Hepatic stellate cell (primary cell): ENCODE data around the gene ARHGAP35.
"Not testable (repeated sequence)": the region's sequence is repeated elsewhere in the genome, so short reads cannot be mapped to it uniquely, and the experiment has no call there.

Source experiments
- DNase-seq: peaks from one replicate; pipeline ENCODE4 v3.0.0; 2011; ENCODE audit warnings: low spot score

The ARHGAP35 gene

GRCh38 chr19:46844067-46844489 is 16.7 kb upstream of the ARHGAP35 start:
- DNase-seq = no peak

DNA sequence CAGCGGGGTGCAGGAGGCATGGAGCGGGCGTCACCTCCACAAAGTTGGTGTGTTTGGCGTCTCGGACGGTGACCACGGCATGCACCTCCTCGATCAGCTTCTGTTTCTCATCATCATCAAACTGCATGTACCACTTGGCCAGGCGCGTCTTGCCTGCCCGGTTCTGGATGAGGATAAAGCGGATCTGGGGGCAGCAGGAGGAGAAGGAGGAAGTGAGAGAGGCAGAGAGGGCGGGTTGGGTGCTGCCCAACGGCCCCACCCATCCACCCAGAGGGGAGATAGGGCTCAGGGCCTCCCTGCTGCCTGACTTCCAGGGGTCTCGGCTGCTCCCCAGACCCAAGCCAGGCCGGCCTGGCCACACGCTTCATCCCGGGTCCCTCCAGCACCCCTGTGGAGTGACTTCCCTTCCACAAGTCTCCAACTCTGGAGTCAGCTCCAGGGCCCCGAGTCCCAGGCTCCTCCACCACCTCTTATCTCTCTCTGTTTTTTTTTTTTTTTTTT is 14.8 kb upstream of the ARHGAP35 start:
- no peak for DNase-seq

DNA sequence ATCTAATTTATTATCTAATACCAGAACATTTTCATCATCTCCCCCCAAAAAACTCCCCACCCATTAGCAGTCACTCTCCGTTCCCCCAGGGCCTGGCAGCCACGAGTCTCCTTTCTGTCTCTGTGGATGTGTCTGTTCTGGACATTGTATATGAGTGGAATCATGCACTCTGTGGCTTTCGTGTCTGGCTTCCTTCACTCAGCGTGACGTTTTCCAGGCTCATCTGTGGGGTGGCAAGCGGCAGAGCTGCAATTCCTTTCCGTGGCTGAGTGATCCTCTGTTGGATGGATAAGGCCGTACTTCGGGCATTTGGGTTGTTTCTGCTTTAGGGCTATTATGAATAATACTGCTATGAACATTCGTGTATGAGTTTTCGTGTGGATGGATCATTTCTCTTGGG is 13.3 kb upstream of the ARHGAP35 start:
- DNase-seq = no peak

GRCh38 chr19:46848389-46848788 is 12.4 kb upstream of the ARHGAP35 start:
- DNase-seq = no peak

GRCh38 chr19:46849610-46850009 is 11.2 kb upstream of the ARHGAP35 start:
- DNase-seq = no peak

GRCh38 chr19:46850228-46851203 is 10.3 kb upstream of the ARHGAP35 start, which contains the start of gene AP2S1:
Gene AP2S1, minus strand, starts transcription at chr19:46850846. Its CDS starts 80 bp downstream, at chr19:46850766.
- DNase-seq = peak; percentile 96

- DNase-seq = no peak
These were observed 8.0 kb upstream of the ARHGAP35 start for GRCh38 chr19:46852830-46853229.

- DNase-seq = not testable (repeated sequence)
These were observed 6.1 kb upstream of the ARHGAP35 start for GRCh38 chr19:46854698-46855097.

DNA sequence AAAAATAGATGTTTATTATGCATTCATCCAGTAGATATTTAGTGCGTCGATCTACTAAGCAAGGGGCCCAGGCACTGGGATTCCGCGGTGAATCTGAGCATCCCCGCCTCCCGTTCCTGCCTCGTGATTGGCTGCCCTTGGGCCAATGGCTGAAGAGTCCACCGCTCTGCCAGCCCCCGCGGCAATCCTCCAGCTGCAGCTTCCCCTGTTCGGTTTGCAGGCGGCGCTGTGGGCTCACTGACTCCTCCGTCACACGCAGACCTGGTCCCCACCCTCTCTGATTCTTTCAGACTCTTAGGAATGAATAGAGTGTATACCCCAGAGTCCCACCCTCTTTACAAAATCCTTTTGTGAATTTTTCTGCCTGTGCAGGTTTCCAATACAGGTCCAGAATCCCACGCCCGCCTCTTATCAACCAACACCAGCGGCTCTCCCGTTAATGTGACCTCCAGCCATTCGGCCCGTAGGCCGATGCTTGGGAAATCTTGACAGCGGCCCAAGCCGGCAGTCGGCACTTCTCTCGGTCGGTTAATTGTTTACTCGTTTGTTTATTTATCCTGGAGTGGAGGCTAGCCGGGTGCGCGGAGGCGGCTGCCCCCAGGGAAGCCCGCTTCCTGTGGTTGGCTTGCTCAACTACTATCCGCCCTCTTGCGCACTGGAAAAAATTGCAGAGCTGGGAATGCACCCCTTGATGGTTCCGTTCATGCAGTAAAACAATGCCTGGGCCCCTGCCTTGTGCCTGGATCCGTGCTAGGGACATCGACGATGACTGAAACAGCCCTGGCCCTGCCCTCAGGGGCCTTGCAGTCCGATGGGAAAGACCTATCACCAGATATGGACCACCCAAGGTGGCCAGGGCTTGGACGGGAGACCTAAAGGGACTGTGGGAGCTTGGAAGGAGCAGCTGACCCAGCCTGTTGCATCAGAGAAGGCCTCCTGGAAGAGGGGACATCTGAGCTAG is 4.5 kb upstream of the ARHGAP35 start:
- peak; percentile 97 for DNase-seq

GRCh38 chr19:46859637-46860124 is 1.1 kb upstream of the ARHGAP35 start:
- peak; percentile 45 for DNase-seq

DNA sequence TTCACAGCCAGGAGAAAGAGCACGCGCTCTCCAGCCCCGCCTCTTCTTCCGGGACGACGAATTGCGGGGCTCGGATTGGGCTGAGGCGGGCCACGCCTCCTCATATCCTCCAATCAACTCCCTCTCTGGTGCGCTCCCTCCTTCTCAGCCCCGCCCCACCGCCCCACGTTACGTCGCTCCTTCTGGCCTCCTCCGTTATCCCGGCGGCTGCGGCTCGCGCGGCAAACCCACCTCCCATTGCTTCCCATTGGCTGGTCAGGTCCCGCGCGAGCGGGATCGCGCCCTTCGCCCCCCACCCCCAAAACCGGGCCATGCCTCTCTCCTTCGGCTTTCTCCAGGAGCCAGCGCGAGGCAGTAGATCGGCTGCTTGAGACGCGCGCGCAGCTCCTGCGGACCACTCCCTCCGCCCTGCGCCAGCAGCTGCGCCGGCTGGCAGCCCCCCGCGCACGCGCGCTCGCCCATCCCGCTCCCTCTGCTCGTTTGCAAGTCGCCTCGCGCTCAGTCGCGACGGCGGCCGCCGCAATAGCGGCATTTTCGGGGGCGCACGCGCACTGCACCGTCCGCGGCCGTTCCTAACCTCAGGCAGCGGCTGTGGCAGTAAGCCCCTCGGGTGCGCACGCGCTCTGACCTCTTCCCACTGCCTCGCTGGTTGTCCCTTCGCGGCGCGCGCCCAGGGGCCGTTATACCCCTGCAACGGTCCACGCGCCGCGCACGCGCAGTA is 512 bp upstream of the ARHGAP35 start:
- peak; percentile 95 for DNase-seq

DNA sequence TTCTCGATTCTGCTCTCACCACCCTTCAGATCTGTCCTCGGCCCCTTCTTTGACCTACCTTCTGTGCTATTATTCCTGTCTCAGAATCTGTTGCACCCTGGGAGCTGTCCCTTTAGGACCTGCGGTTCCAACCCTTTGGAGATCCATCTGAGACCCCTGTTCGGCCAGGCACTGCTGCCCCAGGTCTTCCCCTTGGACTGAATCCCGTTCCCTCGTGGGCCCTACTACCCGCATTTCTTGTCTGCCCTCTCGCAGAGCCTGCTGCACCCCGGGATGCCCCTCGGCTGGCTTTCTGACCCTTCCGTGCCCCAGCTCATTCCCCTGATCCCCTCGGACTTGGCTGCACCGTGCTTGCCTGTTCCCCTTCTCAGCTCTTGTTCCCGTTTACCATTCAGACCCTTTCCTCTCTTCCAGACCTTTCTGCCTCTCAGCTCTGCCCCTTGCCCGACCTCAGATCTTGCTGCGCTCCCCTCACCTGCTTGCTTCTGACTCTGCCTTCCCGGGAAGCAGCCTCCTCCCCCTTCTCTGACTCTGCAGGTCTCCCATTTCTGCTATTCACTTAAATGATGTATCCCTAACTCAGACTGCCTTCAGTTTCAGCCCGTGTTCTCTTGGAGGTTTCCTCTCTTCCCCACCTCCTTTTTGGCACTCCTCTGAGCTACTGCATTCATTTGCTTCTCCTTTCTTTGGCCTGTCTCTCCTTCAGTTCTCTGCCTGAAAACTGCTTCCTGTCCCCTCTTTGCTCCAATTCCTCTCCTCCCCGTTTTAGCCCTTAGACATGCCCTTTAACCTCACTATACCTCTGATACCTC is 1.1 kb downstream of the ARHGAP35 start:
- DNase-seq = no peak

GRCh38 chr19:46862503-46862834 is 1.7 kb downstream of the ARHGAP35 start:
- no peak for DNase-seq

DNA sequence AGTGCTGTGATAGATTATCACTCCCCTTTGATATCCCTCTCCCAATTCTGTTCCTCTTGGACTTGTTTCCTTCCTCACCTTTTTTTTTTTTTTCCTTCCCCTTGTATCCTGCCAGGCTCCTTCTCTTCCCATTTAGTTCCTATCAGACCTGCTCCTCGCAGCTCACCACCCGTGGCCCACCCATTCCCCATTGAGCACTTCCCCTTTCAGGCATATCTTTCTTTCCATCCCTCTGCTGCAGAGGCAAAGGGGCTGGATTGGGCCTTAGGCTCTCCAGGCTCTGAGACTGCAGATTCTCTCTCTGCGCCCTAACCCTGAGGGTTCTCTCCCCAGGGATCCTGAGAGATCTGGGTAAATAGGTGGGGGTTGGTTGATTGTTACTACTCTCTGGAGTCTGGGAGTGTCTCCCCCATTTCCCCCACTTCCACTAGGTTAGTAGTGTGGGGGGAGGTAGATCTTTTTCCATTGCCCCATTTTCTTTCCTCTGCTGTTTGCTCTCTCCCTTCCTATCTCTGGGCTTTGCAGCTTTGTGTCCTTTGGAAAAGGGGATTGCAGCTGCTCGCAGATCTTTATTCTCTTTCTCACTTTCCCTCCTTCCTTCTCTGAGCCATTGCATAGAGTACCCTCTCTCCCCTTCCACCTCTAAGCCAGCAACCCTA is 2.3 kb downstream of the ARHGAP35 start:
- no peak for DNase-seq

DNA sequence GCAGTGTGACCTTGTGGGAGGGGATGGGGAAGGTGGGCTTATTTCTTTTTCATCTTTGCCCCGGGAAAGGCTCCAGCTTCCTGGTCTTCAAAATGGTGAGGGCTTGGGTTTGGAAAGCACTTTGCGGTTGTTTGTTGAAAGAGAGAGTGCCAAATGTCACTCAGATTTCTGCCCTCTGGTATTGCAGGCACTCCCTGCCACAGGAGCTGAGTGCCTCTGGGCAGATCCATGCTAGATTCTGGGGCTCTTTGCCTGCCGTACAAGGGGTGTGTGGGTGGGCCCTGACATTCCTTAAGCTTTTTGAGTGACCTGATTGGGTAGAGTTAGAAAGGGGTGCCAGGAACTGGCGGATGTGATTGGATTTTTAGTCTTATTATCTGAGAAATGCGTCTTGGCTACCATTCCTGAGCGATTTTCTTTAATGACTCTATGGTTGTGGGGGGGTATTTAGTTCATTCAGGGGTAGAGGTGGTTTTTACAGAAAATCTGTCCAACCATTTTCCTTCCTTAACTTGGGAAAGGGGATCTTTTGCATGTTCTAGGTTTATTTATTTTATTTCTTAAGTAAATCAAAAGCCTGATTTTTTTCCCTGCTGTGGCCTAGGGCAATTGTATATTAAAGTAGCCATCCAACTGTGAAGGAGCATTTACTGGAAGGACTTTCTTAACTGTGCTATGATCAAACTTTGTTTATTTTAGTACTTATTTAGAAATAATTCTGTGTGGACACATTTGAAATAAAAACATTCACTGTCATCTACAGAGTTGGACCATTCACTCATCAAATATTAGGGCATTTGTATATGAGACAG is 3.2 kb downstream of the ARHGAP35 start:
- peak; percentile 54 for DNase-seq

DNA sequence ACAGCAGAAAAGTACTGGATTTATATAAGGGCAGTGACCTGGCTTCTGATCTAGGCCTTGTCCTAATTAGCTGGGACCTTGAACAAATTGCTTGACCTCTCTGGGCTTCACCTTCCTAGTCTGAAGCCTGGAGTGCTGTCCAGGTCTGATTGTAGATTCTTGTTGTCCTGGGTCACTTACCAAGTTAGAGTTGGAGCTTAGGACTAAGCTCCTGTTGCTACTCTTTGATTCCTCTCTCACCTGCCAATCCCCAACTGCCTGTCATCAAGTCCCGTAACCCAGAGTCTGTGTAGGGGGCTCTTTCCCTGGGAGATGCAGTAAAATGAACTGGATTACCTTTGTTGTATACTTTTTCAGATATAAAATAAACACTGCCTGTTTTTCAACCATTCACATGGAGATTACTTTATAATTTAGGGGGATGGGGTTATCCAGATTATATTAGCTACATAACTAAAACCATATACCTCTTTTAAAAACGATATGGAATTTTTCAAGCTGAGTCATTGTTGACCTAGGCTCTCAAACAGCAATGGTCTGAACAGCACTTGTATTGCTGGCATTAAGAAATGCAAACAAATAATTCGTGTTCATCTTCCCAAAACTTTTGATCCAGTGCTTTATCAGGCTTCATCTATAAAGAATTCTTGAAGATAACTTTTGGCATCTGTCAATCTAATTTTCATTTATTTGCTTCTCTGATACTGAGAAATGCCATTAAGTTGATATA is 5.8 kb downstream of the ARHGAP35 start:
- DNase-seq = no peak

DNA sequence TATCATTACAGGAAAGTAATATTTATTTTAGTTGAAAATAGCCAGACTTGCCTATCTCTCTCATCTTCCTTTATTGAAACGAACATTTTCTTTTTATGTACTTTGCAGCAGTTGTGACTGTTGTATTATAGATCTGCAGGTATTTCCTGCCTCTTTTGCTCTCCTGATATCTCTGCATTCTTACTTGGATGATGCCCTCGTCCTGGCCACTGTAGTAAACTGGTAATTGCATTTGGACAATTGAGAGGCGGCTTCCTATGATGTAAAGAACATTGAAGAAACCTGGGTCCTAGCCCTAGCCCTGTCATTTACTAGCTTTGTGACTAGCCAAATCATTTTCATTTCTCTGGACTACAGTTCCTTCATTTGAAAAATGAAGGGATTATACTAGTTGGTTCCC is 6.4 kb downstream of the ARHGAP35 start:
- DNase-seq = no peak

- DNase-seq = no peak
These were observed 7.4 kb downstream of the ARHGAP35 start for GRCh38 chr19:46868025-46868802.
